HG02885 (cell line): ENCODE data around the gene MYLK3.
A peak's percentile ranks its signal among the peaks of the same experiment; 100 is the strongest.
"Not testable (repeated sequence)": the region's sequence is repeated elsewhere in the genome, so short reads cannot be mapped to it uniquely, and the experiment has no call there.

ENCODE experiments used
- ATAC-seq: cut with Tn5 transposase; IDR thresholded peaks from one replicate; pipeline ENCODE4 v1.9.1; 2021; ENCODE audit warnings: mild to moderate bottlenecking; ENCODE audit not compliant: unreplicated experiment, poor library complexity

MYLK3 gene

GRCh38 chr16:46695937-46696336, 52.2 kb downstream of the MYLK3 start:
- no peak for ATAC-seq

GRCh38 chr16:46693598-46693997, 54.5 kb downstream of the MYLK3 start:
- ATAC-seq, result no peak

GRCh38 chr16:46691726-46692125, 56.4 kb downstream of the MYLK3 start:
- ATAC-seq, result no peak

GRCh38 chr16:46690281-46691178, 57.6 kb downstream of the MYLK3 start:
- no peak for ATAC-seq

GRCh38 chr16:46689365-46690280, 58.5 kb downstream of the MYLK3 start, which contains the start of gene ORC6:
Gene ORC6, plus strand, starts transcription at chr16:46689659. Its CDS starts 47 bp downstream, at chr16:46689706.
- peak; percentile 72 for ATAC-seq

GRCh38 chr16:46688654-46689364, 59.3 kb downstream of the MYLK3 start, which contains the start of gene VPS35:
Gene VPS35, minus strand, starts transcription at chr16:46689178. Its CDS starts 45 bp downstream, at chr16:46689133.
- peak; percentile 84 for ATAC-seq

GRCh38 chr16:46688101-46688653, 60.0 kb downstream of the MYLK3 start:
- ATAC-seq, result no peak

GRCh38 chr16:46687486-46687885, 60.7 kb downstream of the MYLK3 start:
- ATAC-seq, result no peak

- ATAC-seq, result no peak
These were observed 61.2 kb downstream of the MYLK3 start for GRCh38 chr16:46686815-46687473.

- not testable (repeated sequence) for ATAC-seq
These were observed 66.3 kb downstream of the MYLK3 start for GRCh38 chr16:46681867-46682266.

- not testable (repeated sequence) for ATAC-seq
These were observed 70.2 kb downstream of the MYLK3 start for GRCh38 chr16:46677943-46678342.

GRCh38 chr16:46673320-46674013, 74.7 kb downstream of the MYLK3 start:
- peak; percentile 90 for ATAC-seq

- no peak for ATAC-seq
These were observed 86.0 kb downstream of the MYLK3 start for GRCh38 chr16:46662123-46662522.

- ATAC-seq, result peak; percentile 96
These were observed 89.2 kb downstream of the MYLK3 start for GRCh38 chr16:46658925-46659324.
